Measurements from ENCODE around the gene GLDN.

DNA sequence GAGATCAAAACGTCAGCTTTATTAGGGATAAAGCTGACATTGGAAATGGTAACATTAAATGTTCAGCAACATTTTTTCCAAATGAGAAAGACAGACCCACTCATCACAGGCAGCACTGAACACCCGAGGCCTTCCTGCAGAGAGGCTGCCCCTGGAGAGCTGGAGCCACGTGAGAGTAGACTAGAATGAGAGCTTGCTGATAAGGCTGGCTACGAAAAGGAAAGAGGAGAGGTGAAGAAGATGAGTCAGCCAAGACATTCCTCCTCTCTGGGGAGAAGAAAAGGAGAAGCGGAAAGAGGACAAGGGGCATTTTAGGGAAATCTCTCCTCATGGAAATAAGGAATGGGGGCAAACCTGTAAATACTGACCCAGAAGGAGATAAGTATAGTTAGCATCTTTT is 10.3 kb upstream of the GLDN start:
- no peak for TF ChIP-seq CTCF (conservative IDR thresholded peaks at IDR 0.05; ENCODE audit: low read depth, low read length)
- no peak for TF ChIP-seq EZH2phosphoT487 (IDR thresholded peaks at IDR 0.05; ENCODE audit: borderline replicate concordance, low read length)
- no peak for TF ChIP-seq EZH2 (IDR thresholded peaks at IDR 0.05; ENCODE audit: low read length, unreplicated experiment)
